ENCODE measurements around the gene TYMS.

TYMS gene

GRCh38 chr18:657311-658000 lies at the start of gene TYMS:
Gene TYMS, plus strand, starts transcription at chr18:657653. Its CDS starts 90 bp downstream, at chr18:657743.
- peak in 5 of 14 donors; percentile 15 to 68 (median 60) for DNase-seq

- DNase-seq = no peak
Measured at GRCh38 chr18:607930-608329, 49.5 kb upstream of the TYMS start.

- DNase-seq = no peak
Measured at GRCh38 chr18:610214-610928, 47.1 kb upstream of the TYMS start.

GRCh38 chr18:612156-612555 lies 45.3 kb upstream of the TYMS start:
- no peak for DNase-seq

- no peak for DNase-seq
Measured at GRCh38 chr18:614193-614592, 43.3 kb upstream of the TYMS start.

- DNase-seq = no peak
Measured at GRCh38 chr18:615092-615521, 42.3 kb upstream of the TYMS start.

- DNase-seq = no peak
Measured at GRCh38 chr18:615773-616172, 41.7 kb upstream of the TYMS start.

GRCh38 chr18:616380-616995 lies 41.0 kb upstream of the TYMS start:
- DNase-seq = no peak

- DNase-seq = no peak
Measured at GRCh38 chr18:617970-618504, 39.4 kb upstream of the TYMS start.

GRCh38 chr18:618618-619017 lies 38.8 kb upstream of the TYMS start:
- DNase-seq = no peak

- DNase-seq = no peak
Measured at GRCh38 chr18:621291-622043, 36.0 kb upstream of the TYMS start.

- DNase-seq = no peak
Measured at GRCh38 chr18:622289-622688, 35.2 kb upstream of the TYMS start.

GRCh38 chr18:623761-624620 lies 33.5 kb upstream of the TYMS start:
- DNase-seq = peak in 8 of 14 donors; percentile 6 to 65 (median 26)

GRCh38 chr18:627231-627630 lies 30.2 kb upstream of the TYMS start:
- no peak for DNase-seq

GRCh38 chr18:629269-630150 lies 27.9 kb upstream of the TYMS start:
- no peak for DNase-seq

- no peak for DNase-seq
Measured at GRCh38 chr18:631560-631959, 25.9 kb upstream of the TYMS start.

- DNase-seq = no peak
Measured at GRCh38 chr18:634551-635045, 22.9 kb upstream of the TYMS start.

GRCh38 chr18:635171-635570 lies 22.3 kb upstream of the TYMS start:
- no peak for DNase-seq

- DNase-seq = no peak
Measured at GRCh38 chr18:641224-641623, 16.2 kb upstream of the TYMS start.

GRCh38 chr18:644395-645004 lies 13.0 kb upstream of the TYMS start:
- DNase-seq = peak in 9 of 14 donors; percentile 13 to 48 (median 40)
